Activated CD8-positive, alpha-beta memory T cell treated with anti-CD3 and anti-CD28 coated beads, Interleukin-2, amount 10 ng/mL, durations not matched to agents 7 days and 5 days (primary cell): ENCODE data around the gene SCGB1C1. TPM values are rescaled to one million over a fixed set of nuclear protein-coding genes. Genes with fewer than 3 reads are reported as not detected.
A peak's percentile ranks its signal among the peaks of the same experiment; 100 is the strongest.

Experiments used
- ATAC-seq: fragments of 150-1000 bp; cut with Tn5 transposase; one replicate; pipeline ENCODE4 v1.10.0; 2021; ENCODE audit warnings: moderate library complexity
- CTCF ChIA-PET: fragments of 350-600 bp; sonication (Branson Sonifier 250); formaldehyde crosslinking; loops from one replicate; lab custom pipeline; 2021; ENCODE audit warnings: antibody characterized with exemption; lab: Charles Lee
- DNase-seq: peaks from one replicate; pipeline ENCODE4 v3.0.0-alpha.2; 2020
- H3K27ac Mint-ChIP-seq: one replicate; pipeline ENCODE4 v1.8.0; 2021; ENCODE audit warnings: mild to moderate bottlenecking, mixed read lengths
- H3K27me3 Mint-ChIP-seq: one replicate; pipeline ENCODE4 v1.8.0; 2021; ENCODE audit warnings: mixed read lengths
- H3K36me3 Mint-ChIP-seq: one replicate; pipeline ENCODE4 v1.8.0; 2021; ENCODE audit warnings: mild to moderate bottlenecking, mixed read lengths
- H3K4me1 Mint-ChIP-seq: one replicate; pipeline ENCODE4 v1.8.0; 2021; ENCODE audit warnings: mixed read lengths
- H3K4me3 Mint-ChIP-seq: one replicate; pipeline ENCODE4 v1.8.0; 2021; ENCODE audit warnings: mild to moderate bottlenecking, moderate library complexity, mixed read lengths
- H3K9me3 Mint-ChIP-seq: one replicate; pipeline ENCODE4 v1.8.0; 2022; ENCODE audit warnings: low read depth, mixed read lengths
- total RNA-seq, 2 experiments: library from RNA; stranded (reverse); gene quantifications; one replicate each; pipeline ENCODE4 v1.2.3, GENCODE V29; 2021

Gene SCGB1C1
- total RNA-seq, 2 experiments from 2014 or later, result not detected

DNA sequence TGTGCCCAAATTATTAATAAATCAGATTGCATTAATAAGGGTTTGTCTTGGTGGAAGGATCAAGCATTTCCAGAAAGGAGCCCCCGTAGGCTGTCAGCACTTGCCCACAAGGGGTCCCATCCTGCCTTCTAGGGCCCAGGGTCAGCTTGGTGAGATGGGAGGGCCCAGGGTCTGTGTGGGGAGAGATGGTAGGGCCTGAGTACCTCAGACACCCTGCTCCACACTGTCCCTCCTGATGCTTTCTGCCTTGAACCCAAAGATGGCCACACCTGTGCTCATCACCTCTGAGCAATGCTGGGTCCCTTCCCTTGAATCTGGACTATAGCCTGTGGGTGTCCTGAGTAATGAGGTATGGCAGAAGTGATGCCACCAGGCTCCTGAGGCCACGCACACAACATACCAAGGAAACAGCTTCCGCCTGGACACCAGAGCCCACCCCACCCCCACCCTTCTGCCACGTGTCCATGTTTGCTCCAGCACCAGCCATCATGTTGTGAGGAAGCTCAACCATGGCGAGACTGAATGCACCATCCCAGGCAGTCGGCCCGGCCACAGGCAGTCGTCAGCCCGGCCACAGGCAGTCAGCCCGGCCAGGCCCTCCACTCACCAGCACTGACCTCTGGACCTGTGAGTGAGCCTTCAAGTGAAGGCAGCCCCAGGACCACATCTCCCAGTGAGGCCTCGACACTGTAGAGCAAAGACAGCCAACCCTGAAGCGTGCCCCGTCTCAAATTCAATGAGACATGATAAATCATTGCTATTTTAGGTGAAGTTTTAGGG is 7.5 kb downstream of the SCGB1C1 start:
- peak; percentile 32 for DNase-seq
- Mint-ChIP-seq H3K4me1 (peaks cover 31% of the 10 kb centered on the region), H3K27ac (no peak overlapping the region), H3K27me3 (no peaks in the 10 kb centered on the region), H3K9me3 (no peaks in the 10 kb centered on the region), H3K4me3 (no peak overlapping the region), H3K36me3 (peaks cover 2% of the 10 kb centered on the region)
- CTCF ChIA-PET, result interaction anchor here (0.6 to 1.0 kb wide), 2 partner anchors 154 to 164 kb away, joined by 3 to 5 read pairs; no protein-coding TSS in a partner anchor
- no peak for ATAC-seq

GRCh38 chr11:201966-202365 is 9.1 kb downstream of the SCGB1C1 start:
- CTCF ChIA-PET, result no interaction called here
- Mint-ChIP-seq H3K4me1 (peaks cover 43% of the 10 kb centered on the region), H3K27me3 (no peaks in the 10 kb centered on the region), H3K27ac (peak overlapping the region; percentile 68), H3K9me3 (no peaks in the 10 kb centered on the region), H3K4me3 (no peak overlapping the region), H3K36me3 (peaks cover 5% of the 10 kb centered on the region)
- peak; percentile 27 for DNase-seq
- no peak for ATAC-seq

GRCh38 chr11:202490-202889 is 9.6 kb downstream of the SCGB1C1 start:
- CTCF ChIA-PET, result no interaction called here
- Mint-ChIP-seq H3K36me3 (peaks cover 6% of the 10 kb centered on the region), H3K27ac (peak overlapping the region; percentile 68), H3K27me3 (no peaks in the 10 kb centered on the region), H3K9me3 (no peaks in the 10 kb centered on the region), H3K4me3 (no peak overlapping the region), H3K4me1 (peaks cover 43% of the 10 kb centered on the region)
- DNase-seq (no peak), ATAC-seq (no peak)

GRCh38 chr11:203056-203944 is 10.4 kb downstream of the SCGB1C1 start:
- Mint-ChIP-seq H3K36me3 (peaks cover 6% of the 10 kb centered on the region), H3K4me1 (peaks cover 43% of the 10 kb centered on the region), H3K9me3 (no peaks in the 10 kb centered on the region), H3K27ac (peak overlapping the region; percentile 30), H3K4me3 (no peak overlapping the region), H3K27me3 (no peaks in the 10 kb centered on the region)
- no peak for DNase-seq
- ATAC-seq, result no peak
- CTCF ChIA-PET, result no interaction called here

- CTCF ChIA-PET, result no interaction called here
- H3K27ac Mint-ChIP-seq, result peak overlapping the region; percentile 26
- ATAC-seq, result no peak
- DNase-seq, result no peak
- H3K9me3 Mint-ChIP-seq, result no peaks in the 10 kb centered on the region
- no peak overlapping the region for H3K4me3 Mint-ChIP-seq
- peaks cover 43% of the 10 kb centered on the region for H3K4me1 Mint-ChIP-seq
- peaks cover 6% of the 10 kb centered on the region for H3K36me3 Mint-ChIP-seq
- no peaks in the 10 kb centered on the region for H3K27me3 Mint-ChIP-seq
These were observed 11.2 kb downstream of the SCGB1C1 start for GRCh38 chr11:203945-204586.

DNA sequence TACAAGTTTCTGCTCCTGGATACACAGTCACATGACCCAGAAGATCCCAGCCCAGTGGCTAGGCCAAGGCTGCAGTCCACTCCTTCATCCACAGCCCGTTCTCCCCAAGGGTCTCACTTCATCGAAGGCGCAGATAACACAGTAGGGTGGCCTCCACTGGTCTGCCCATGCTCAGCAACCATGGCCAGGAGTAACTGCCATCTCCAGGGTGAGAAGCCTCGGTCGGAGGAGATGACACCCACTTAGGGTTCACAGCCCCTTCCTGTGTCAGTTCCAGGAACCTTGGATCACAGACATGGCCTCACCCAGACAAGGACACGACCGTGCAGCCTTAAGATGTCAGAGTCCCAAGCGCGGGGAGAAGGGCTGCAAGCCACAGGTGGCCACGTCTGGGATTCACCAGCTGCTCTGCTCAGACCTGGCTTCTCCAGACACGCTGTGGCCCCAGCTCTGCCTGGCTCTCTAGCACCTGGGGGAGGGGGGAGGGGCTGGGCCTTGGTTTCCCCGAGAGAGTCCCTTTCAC is 11.8 kb downstream of the SCGB1C1 start:
- DNase-seq, result no peak
- Mint-ChIP-seq H3K27ac (no peak overlapping the region), H3K27me3 (no peaks in the 10 kb centered on the region), H3K4me3 (no peak overlapping the region), H3K4me1 (peaks cover 47% of the 10 kb centered on the region), H3K36me3 (peaks cover 6% of the 10 kb centered on the region), H3K9me3 (no peaks in the 10 kb centered on the region)
- ATAC-seq, result no peak
- CTCF ChIA-PET, result no interaction called here

- ATAC-seq (no peak), DNase-seq (no peak)
- Mint-ChIP-seq H3K36me3 (peaks cover 13% of the 10 kb centered on the region), H3K4me3 (peak overlapping the region; percentile 93), H3K9me3 (no peaks in the 10 kb centered on the region), H3K27ac (peak overlapping the region; percentile 99), H3K27me3 (no peaks in the 10 kb centered on the region), H3K4me1 (peaks cover 55% of the 10 kb centered on the region)
- CTCF ChIA-PET, result no interaction called here
These were observed 12.5 kb downstream of the SCGB1C1 start for GRCh38 chr11:205221-206001.

GRCh38 chr11:206002-206384 is 13.1 kb downstream of the SCGB1C1 start:
- Mint-ChIP-seq H3K27ac (peak overlapping the region; percentile 99), H3K4me1 (peaks cover 59% of the 10 kb centered on the region), H3K27me3 (no peaks in the 10 kb centered on the region), H3K36me3 (peaks cover 15% of the 10 kb centered on the region), H3K4me3 (peak overlapping the region; percentile 93), H3K9me3 (no peaks in the 10 kb centered on the region)
- ATAC-seq (no peak), DNase-seq (no peak)
- CTCF ChIA-PET, result interaction anchor here (1.0 to 1.4 kb wide), 2 partner anchors 242 to 313 kb away, joined by 3 to 8 read pairs; no protein-coding TSS in a partner anchor

- Mint-ChIP-seq H3K36me3 (peaks cover 22% of the 10 kb centered on the region), H3K9me3 (no peaks in the 10 kb centered on the region), H3K27ac (peak overlapping the region; percentile 99), H3K4me3 (peak overlapping the region; percentile 93), H3K27me3 (no peaks in the 10 kb centered on the region), H3K4me1 (peaks cover 62% of the 10 kb centered on the region)
- DNase-seq (peak; percentile 58), ATAC-seq (no peak)
- CTCF ChIA-PET, result interaction anchor here (0.8 to 1.4 kb wide), 10 partner anchors 10 to 312 kb away, joined by 3 to 8 read pairs (median 3); no protein-coding TSS in a partner anchor
These were observed 13.8 kb downstream of the SCGB1C1 start for GRCh38 chr11:206526-207207.

GRCh38 chr11:207208-207862 is 14.5 kb downstream of the SCGB1C1 start, which contains the start of the genes BET1L and RIC8A:
Gene BET1L, minus strand, starts transcription at chr11:207399. Its CDS starts 78 bp downstream, at chr11:207321.
Gene RIC8A, plus strand, starts transcription at chr11:207708. Its CDS starts 1,147 bp downstream, at chr11:208855.
- H3K27ac Mint-ChIP-seq, result peak within 1 kb of the TSS; percentile 99
- H3K36me3 Mint-ChIP-seq, result peaks cover 22% of the 10 kb centered on the region

GRCh38 chr11:207863-208180 is 14.9 kb downstream of the SCGB1C1 start:
- Mint-ChIP-seq H3K4me3 (peak overlapping the region; percentile 93), H3K27me3 (no peaks in the 10 kb centered on the region), H3K27ac (peak overlapping the region; percentile 99), H3K4me1 (peaks cover 52% of the 10 kb centered on the region), H3K36me3 (peaks cover 22% of the 10 kb centered on the region), H3K9me3 (no peaks in the 10 kb centered on the region)
- CTCF ChIA-PET, result interaction anchor here (0.8 to 2.3 kb wide), 9 partner anchors 9 to 123 kb away, joined by 3 to 8 read pairs (median 4); partner anchors contain the start of genes PSMD13 and SIRT3
- DNase-seq (no peak), ATAC-seq (peak; percentile 24)

More at GRCh38 chr11:207208-207862, 14.5 kb downstream of the SCGB1C1 start, which contains the start of the genes BET1L and RIC8A:
- Mint-ChIP-seq H3K27me3 (no peaks in the 10 kb centered on the region), H3K9me3 (no peaks in the 10 kb centered on the region), H3K4me3 (peak within 1 kb of the TSS; percentile 93), H3K4me1 (peaks cover 57% of the 10 kb centered on the region)
- ATAC-seq (peak; percentile 87), DNase-seq (peak; percentile 99)
- CTCF ChIA-PET, result interaction anchor here (0.8 to 1.5 kb wide), 11 partner anchors 9 to 312 kb away, joined by 3 to 8 read pairs (median 3); partner anchors contain the start of gene PSMD13
